Activated T-helper 1 cell treated with anti-CD3 and anti-CD28 coated beads, Interleukin-2, amount 50 U/mL, for 16 hours (primary cell): ENCODE data around the gene TYRP1.

Source experiments
- DNase-seq, 2 donors: peaks; one replicate each; pipeline ENCODE4 v3.0.0-alpha.2; 2020; ENCODE audit warnings: low read depth in 1 of 2, low spot score in 1 of 2

Gene TYRP1

GRCh38 chr9:12730198-12730597, 37.0 kb downstream of the TYRP1 start:
- DNase-seq = no peak

GRCh38 chr9:12730927-12731326, 37.7 kb downstream of the TYRP1 start:
- no peak for DNase-seq

- DNase-seq = no peak
Measured at GRCh38 chr9:12732971-12733370, 39.8 kb downstream of the TYRP1 start.

- no peak for DNase-seq
Measured at GRCh38 chr9:12735665-12736064, 42.5 kb downstream of the TYRP1 start.

- DNase-seq = no peak
Measured at GRCh38 chr9:12737871-12738270, 44.7 kb downstream of the TYRP1 start.

GRCh38 chr9:12739014-12739652, 45.9 kb downstream of the TYRP1 start:
- no peak for DNase-seq

- no peak for DNase-seq
Measured at GRCh38 chr9:12740845-12741244, 47.7 kb downstream of the TYRP1 start.

- no peak for DNase-seq
Measured at GRCh38 chr9:12748016-12748415, 54.8 kb downstream of the TYRP1 start.

GRCh38 chr9:12748954-12749353, 55.8 kb downstream of the TYRP1 start:
- DNase-seq = no peak

GRCh38 chr9:12753931-12754330, 60.7 kb downstream of the TYRP1 start:
- DNase-seq = no peak

GRCh38 chr9:12759761-12760160, 66.6 kb downstream of the TYRP1 start:
- DNase-seq = no peak
